ENCODE measurements around the gene TFB2M.
A peak's percentile ranks its signal among the peaks of the same experiment; 100 is the strongest.

Gene TFB2M

DNA sequence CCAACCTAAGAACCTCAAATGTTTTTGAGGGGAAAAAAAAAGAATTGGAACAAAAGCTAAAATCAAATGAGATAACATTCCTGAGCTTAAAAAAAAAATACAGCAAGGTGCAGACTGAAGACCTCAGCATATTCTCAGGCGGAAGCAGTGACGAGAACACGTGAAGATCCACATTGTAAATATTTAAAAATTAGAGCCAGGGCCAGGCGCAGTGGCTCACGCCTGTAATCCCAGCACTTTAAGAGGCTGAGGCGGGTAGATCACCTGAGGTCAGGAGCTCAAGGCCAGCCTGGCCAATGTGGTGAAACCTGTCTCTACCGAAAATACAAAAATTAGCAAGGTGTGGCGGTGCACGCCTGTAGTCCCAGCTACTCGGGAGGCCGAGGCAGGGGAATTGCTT, 15.7 kb downstream of the TFB2M start:
- no peak for DNase-seq

DNA sequence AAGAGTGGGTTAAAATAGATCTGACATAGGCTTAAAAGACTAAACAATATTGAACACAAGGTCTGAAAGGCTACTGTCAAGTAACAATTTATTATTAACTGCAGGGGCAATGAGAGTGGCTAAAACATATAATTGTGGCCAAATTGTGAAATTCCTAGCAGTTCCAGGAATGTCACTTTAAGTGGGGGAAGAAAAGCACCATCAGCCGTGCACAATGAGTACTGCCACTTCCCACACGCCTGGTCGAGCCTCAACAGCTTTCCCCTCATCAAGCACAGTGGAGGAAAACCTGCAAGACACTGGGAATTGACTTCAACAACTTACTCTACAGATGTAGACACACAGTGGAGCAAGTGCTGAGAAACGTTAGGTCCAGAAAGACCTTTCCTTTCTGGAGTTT, 16.4 kb downstream of the TFB2M start:
- no peak for DNase-seq

DNA sequence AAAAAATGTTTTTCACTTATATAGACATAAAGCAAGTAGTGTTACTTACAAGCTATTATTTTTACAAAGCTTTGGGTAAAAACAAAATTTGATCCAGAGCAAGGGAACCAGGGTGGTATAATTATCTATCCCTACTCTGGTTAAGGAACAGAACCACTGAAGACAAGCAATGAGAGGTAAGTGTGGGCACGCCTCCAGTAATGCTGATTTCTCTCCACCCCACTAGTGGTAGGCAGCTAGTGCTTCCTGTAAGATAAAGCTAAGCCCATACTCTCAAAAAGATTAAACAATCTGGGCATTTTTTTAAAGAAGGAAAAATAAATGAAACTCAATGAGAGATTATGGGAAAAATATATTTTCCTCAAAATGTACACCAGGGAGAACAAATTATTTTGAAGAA, 22.1 kb downstream of the TFB2M start:
- DNase-seq: no peak

DNA sequence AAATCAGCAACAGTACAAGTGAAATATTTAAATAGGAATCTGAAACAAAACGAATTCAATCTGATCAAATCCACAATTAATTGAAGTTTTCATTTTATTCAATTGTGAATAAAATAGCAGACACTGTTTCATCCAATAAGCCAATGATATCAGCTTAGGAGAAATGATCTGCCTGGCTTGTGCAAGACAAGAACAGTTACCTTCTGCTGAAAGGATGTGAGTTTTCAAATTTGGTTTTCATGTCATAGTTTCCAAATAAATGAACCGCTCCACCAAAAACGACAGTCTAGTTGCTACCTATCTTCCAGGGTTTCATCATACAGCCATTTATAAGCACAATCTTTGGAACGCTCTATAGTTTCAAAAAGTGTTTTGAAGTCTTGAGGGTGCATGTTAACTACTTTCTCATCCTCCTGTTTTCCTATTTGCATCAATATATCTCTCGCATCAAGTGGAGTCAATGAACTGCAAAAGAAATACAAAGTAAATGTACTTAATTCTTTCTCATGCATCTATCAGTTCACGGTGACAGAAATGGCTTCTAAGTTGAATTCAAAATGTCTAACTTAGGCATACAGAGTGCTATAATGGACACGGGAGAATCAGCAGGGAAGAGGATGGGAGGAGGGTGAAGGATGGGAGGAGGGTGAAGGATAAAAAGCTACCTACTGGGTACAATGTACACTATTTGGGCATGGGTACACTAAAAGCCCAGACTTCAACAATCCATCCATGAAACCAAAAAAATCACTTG, 25.1 kb downstream of the TFB2M start:
- DNase-seq: no peak

DNA sequence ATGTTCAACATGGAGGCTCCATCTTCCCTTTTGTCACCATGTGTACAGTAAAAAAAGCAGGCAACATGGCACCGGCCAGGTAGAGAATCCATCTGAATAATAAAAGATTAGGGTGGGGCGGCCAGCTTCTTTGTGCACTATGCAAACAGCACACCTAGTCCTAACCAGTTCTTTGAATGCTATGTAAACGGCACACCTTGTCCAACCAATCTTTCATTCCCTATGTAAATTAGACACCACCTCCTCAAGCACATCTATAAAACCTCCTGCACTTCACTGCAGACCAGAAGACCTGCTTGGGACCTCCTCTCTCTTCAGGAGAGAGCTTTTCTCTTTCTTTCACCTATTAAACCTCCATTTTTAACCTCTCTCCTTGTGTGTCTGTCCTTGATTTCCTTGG, 28.2 kb downstream of the TFB2M start:
- no peak for DNase-seq

DNA sequence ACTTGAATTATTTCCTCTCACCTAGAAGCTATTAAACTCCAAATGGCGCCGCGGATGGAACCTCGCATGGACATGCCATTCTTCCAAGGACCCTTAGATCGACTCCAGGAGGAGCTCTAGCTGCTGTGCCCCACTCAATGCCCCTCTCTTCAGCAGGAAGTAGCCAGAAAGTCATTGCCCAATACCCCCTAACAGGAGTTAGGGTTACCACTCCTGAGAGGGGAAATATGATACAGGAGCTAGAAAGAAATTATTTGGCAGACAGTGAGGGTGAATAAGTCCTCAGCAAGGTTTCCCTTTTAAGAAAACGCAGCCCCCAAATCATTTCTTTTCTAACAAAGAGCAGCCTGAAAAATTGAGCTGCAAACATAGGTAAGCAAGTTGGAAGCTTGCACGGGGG, 28.6 kb downstream of the TFB2M start:
- no peak for DNase-seq

DNA sequence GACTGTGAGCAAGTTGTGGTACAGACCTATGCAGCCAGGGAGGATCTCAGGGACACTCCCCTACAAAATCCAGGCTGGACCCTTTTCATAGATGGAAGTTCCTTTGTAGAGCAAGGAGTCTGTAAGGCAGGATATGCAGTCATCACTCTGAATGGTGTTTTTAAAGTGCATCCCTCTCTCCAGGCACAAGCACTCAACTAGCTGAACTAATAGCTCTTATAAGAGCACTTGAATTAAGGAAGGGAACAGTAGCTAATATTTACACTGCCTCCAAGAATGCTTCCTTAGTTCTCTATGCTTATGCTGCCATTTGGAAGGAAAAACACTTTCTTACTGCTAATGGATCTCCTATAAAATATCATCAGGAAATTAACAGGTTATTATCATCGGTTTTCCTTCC, 31.9 kb downstream of the TFB2M start:
- no peak for DNase-seq

DNA sequence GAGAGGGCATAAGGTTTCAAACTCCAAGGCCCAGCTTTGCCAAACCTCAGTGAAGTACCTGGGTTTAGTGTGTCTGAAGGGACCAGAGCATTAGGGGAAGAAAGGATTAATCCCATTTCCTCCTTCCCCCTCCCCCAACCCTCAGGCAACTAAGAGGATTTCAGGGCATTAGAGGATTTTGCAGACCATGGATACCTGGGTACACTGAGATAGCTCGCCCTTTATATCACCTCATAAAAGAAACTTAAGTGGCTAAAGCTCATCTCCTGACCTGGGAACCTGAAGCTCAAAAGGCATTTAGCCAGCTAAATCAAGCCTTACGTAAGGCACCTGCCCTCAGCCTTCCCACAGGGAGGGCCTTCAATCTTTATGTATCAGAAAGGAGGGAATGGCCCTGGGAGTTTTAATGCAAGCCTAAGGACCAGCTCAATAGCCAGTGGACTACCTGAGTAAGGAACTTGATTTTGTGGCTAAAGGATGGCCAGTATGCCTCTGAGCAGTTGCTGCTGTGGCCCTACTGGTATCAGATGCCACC, 32.6 kb downstream of the TFB2M start:
- DNase-seq: no peak

DNA sequence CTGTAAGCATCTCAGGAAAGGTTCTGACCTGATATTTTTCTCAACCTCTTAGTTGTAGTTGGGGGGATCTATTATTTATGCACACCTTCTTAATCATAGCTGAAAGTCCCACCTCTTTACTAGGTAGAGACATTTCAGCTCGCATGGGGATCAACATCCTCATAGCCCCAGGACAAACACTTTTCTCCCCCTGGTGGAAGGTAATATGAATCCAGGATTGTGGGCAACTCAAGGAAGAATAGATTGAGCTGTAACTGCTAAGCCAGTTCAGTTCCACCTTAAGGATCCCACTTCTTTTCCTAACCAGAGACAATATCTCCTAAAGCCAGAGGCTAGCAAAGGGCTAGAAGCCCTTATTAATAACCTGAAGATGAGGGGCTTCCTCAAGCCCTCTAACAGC, 33.5 kb downstream of the TFB2M start:
- DNase-seq: no peak

DNA sequence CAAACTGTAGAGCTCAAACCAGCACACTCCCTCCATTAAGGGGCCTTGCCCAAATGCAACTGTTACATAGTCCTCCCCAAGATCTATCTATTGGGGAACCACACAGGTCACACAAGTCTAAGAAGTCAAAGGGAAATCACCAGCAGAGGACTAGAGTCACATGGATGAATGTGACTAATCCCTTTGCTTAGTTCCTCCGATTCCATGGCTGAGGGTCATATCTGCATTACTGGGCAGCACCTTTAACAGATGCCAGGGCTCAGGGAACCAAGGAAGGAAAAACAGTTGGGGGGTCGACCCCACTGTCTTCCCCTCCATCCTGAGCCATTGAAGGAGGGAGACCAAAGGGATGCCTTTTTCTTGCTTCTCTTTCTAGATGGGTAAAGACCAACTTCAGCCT, 35.6 kb downstream of the TFB2M start:
- DNase-seq: no peak

DNA sequence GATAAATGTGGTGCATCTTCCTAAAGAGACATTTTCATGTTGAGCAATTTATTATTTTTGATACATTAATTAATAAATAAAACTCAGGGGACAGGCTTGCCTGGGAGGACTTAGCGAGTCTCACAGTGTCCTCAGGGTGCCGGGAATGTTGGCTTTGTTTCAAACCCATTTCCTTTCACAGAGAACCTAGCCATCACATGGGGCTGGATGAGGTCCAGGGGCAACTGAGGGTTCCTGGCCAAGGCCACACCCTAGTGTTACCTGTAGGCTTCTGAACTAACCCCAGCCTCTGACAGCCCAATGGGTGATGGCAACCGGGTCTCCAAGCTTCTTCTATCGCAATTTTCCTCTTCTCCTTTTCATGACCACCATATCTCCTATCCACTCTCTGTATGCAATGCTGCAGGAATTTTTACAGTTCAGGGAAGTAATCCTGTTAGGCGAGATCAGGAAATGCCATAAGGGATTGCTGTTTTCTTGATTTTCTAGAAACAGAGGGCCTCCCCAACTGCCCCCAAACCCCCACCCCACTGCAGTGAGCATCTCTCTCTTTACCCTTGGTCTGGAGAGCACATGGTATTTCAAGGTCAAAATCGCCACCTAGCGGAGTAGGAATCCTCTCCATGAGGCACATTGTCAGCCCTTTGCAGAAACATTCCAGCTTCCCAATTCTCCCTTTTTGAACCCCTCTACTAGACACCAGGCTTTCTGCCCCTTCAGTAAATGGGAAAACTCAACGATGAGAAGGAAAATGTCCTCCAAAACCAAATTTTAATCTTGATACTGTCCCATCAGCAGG, 36.9 kb downstream of the TFB2M start:
- DNase-seq: no peak

DNA sequence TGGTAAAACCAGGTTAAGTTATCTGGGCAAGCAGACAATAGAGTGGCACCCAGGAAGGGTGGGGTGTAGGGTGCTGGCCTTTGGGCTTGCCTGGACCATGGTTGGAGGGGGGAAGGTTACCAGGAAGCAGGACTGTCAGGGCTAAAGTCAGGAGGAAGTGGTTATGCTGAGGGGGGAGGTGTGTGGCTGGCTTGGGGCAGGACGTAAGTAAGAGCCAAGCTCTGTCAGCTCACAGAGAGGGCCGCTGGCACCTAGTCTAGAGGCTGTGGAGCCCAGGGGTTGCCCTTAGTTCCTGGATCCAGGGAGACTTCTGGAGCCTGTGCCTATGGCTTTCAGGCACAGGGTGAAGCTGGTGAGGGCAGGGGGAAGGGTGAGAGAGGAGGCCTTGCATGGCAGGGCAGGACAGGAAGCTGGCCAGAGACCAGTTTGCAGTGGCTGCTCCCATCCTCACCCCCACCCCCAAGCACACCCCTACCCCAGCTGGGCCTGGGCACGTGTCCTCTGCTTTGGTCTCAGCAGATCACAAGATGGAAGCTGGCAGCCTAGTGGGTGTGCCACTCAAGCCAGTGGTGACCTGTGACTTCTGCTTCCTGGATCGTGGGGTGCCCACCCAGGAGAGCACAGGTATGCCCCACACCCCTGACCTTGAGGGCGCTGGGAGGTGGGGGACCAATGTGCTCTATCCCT, 38.5 kb downstream of the TFB2M start:
- peak; percentile 77 for DNase-seq

DNA sequence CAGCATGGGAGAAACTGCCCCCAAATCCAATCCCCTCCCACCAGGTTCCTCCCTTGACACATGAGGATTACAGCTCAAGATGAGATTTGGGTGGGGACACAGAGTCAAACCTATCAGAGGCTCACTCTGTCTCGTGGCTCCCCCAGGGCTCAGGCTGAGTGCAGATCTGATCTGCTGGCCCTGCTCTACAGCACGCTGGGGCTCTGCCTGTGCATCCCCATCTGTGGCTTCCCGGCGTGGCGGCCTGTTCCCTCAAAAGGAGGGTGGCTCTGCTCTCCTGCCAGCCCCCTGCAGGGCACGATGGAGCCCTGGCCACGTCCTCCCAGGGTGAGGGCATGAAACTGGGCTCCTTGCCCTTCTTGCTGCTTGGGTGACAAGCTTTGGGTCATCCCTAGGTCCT, 39.1 kb downstream of the TFB2M start:
- no peak for DNase-seq

DNA sequence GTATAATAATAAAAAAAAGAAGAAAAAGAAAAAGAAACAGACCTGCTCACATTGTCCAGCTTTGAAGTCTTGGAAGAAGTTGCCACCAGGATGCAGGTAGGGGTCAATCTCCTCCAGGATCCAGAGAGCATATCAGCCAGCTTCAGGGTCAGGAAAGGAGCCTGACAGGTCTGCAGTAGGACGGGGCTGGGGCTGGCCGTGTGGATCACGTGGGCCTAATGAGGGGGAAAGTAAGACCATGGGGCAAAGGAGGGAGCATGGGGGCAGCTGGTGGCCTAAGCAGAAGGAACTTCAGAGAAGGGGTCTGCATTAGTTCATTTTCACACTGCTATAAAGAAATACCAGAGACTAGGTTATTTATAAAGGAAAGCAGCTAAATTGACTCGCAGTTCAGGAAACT, 39.7 kb downstream of the TFB2M start:
- no peak for DNase-seq

DNA sequence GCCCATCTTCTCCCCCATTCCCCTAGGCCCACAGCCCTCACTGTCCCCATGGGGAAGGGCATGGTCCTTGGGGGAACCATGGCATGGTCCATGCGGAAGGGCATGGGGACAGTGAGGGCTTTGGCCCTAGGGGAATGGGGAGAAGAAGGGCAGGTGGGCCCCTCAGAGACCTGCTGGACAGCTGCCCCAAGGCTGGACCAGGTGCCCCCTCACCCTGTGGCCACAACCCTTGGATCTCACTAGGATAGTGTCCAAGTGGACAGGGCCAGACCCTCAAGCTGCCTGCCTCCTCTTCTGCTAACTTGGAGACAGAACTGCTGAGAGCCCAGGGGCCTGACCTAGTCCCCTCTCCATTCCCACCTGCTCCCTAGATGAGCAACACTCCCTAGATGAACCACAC, 46.5 kb downstream of the TFB2M start:
- DNase-seq: no peak

DNA sequence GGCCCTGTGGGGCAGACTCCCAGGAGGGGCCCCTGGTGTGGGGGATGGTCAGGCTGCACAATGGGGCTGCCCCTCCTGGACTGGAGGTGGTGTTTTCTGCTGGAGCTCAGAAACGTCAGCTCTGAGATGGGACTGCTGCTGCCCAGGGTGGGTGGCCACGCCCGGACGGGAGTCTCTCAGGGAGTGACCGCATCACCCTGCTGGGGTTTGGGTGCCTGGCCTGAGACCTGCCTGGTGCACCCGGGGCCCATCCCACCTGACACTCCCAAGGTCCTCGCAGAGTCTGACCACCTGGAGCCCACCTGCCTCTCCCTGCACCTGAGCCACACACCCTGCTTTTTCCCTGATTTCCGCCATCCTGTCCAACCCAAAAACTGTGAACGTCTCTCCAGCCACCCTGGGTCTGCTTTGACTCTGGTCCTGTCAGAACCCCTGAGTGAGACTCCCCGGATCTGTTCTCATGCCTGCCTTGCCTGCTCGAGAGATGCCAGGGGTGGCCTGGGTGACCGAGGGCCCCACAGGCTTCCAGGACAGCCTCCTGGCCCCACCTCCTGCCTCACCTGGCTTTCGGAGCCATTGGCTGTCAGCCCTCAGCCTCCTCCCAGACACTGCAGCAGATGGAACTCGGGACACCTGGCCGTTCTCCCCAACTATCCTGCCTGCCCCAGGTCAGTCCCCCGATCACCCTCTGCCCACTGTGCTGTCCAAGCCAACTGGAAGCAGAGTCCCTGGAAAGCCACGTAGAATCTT, 47.4 kb downstream of the TFB2M start:
- no peak for DNase-seq

DNA sequence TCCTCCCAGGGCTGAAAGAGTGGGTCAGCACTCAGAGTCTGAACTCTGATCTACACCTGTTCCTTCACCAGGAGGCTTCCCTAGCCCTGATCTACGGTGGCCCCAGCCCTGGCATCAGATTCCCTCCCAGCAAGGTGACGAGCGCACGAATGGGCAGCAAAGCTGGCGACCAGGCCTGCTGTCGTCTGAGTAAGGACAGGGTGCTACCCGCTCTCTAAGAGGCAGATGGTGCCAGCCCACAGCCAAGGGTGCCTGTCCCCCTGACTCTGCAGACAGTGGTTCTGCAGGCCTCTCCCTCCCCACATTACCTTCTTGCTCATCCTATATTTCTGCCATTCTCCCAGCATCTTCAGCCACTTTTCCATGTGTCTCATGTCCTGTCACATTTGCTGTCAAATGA, 48.7 kb downstream of the TFB2M start:
- no peak for DNase-seq

DNA sequence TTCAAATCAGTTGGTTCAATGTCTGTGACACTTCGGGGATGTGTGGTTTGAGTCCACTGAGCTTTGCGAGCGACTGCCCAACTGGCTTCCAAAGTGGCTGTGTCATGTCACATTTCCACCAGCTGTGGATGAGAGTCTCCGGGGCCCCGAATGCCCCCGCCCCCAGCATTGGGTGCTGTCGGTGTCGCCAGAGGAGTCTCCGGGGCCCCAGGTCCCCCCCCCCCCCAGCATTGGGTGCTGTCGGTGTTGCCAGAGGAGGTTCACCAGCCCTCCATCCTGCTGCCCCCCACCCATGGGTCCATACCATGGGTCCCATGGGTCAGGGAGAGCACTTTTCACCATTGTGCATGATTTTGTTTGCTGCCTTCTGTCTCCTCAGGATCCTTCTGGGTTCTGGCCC, 49.9 kb downstream of the TFB2M start:
- DNase-seq: no peak

DNA sequence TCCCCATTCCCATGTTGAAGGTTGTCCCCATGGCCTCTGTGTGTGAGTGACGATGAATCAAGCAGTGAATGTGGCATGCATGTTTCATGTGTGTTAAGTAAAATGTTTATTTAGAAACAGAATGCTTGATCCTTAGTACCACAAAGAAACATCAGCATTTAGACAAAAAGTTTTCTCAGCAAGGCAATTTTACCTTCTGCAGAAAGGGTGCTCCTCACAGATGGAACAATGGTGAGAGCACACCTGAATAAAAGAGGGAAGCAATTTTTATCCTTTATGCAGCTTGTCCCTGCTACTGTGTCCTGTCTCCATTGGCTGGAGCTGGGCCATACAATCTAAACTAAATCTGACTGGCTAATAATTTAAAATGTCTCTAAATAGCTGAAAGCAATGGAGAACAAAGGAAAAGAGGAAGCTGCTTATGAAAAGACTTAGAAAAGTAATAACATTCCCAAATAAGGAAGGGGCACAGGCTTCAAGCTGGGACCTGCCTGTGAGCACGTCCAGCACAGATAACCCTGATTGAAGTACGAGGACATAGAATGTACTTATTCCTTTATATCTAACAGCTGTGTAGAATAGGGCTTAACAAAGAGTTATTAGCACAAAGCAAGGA, 50.6 kb downstream of the TFB2M start:
- DNase-seq: no peak

DNA sequence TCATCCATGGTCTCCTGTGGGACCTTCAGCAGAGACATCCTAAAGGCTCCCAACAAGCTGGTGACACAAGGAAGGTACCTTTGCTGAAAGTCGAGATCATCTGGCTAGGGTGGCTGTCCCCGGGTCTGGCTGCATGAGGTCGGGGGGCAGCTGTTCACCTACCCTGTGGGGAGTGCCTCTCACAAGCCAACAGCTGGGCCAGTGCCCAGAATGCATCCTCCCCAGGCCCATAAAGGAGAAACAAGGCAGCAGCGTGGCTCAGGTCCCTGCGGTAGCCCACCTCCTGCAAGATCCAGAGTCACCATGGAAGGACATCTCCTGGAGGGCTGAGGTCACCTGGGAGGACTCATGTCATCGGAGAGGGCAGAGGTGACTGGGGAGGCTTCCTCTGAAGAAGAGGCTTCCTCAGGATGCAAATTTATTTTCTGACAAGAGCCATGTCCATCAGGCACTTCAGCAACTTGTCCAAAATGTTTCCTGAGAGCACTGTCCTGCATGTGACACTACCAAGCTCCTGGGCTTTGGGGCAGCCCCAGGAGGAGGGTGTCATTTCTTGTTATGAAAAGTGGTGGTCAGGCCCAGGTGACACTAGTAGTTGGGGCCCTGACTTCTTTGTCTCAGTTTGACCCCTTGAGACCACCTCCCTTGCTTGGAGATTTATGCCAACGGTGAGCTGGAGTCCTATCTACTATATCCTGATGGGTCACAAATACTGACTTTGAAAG, 52.3 kb downstream of the TFB2M start:
- DNase-seq: no peak

DNA sequence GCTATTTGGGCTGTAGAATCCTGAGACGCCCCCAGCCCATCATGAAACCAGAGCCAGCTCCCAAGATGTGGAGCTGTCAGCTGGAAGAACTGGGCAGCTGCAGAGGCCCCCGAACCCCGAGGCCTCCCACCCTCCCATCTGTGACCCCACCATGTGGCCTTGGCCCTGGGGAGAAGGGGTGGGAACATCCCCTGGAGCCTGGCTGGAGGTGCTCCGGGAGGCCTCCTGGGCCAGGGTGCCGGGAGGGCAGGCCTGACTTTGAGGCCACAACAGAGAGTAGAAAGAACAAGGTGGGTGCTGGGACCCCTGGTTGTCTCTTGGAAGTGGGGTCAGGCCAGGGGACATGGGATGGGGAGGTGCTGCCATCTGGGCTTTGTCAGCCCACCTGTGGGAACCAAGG, 53.0 kb downstream of the TFB2M start:
- no peak for DNase-seq

DNA sequence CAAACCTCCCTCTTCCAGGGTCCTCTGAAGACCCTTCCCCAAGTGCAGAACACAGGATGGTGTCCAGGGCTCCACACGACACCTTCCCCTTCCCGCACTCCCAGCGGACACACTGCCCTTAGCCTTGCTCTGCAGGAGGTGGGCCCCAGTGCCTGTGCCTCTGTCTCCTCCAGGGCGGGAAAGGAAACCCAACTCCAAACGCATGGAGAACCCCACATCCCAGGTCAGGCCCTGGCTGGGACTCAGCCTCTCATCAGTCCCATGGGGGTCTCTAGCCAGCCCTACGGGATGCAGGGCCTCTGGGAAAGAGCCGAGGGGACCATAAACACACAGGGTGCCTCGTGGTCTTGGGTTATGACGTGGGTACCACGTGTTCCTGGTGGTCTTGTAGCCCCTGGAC, 53.4 kb downstream of the TFB2M start:
- no peak for DNase-seq
